Endothelial cell (in vitro differentiated cells): Measurements from ENCODE around the gene F11R. TPM values are rescaled to one million over a fixed set of nuclear protein-coding genes. Genes with fewer than 3 reads are reported as not detected.
A peak's percentile ranks its signal among the peaks of the same experiment; 100 is the strongest.
"Not testable (repeated sequence)": the region's sequence is repeated elsewhere in the genome, so short reads cannot be mapped to it uniquely, and the experiment has no call there.

Source experiments
- DNase-seq: peaks from one replicate; pipeline ENCODE4 v3.0.0; 2021; ENCODE audit warnings: low spot score
- H3K27ac Mint-ChIP-seq: one replicate; pipeline ENCODE4 v1.8.0; 2021; ENCODE audit warnings: mixed read lengths, inconsistent platforms; ENCODE audit not compliant: unreplicated experiment
- H3K27me3 Mint-ChIP-seq: one replicate; pipeline ENCODE4 v1.8.0; 2021; ENCODE audit warnings: mild to moderate bottlenecking, moderate library complexity, mixed read lengths, inconsistent platforms; ENCODE audit not compliant: unreplicated experiment
- H3K36me3 Mint-ChIP-seq: one replicate; pipeline ENCODE4 v1.8.0; 2021; ENCODE audit warnings: mild to moderate bottlenecking, low read depth, mixed read lengths, inconsistent platforms; ENCODE audit not compliant: unreplicated experiment
- H3K4me1 Mint-ChIP-seq: one replicate; pipeline ENCODE4 v1.8.0; 2021; ENCODE audit warnings: mild to moderate bottlenecking, mixed read lengths, inconsistent platforms; ENCODE audit not compliant: unreplicated experiment
- H3K4me3 Mint-ChIP-seq: one replicate; pipeline ENCODE4 v1.8.0; 2021; ENCODE audit warnings: mild to moderate bottlenecking, mixed read lengths, inconsistent platforms; ENCODE audit not compliant: unreplicated experiment
- H3K9me3 Mint-ChIP-seq: one replicate; pipeline ENCODE4 v1.8.0; 2021; ENCODE audit warnings: mixed read lengths, inconsistent platforms; ENCODE audit not compliant: unreplicated experiment
- total RNA-seq: library from RNA; stranded (reverse); fragmentation: NEBNext Ultra II Directional; extraction: Animal tissue kit (Norgen Biotek cat#: 25700); gene quantifications from one replicate; pipeline ENCODE4 v1.2.1, GENCODE V29; 2021; ENCODE audit not compliant: unreplicated experiment
- TF ChIP-seq, protein P1 (sequence below): fragments of 200-600 bp; sonication (generic); IDR thresholded peaks from one replicate; pipeline ENCODE4 v1.5.0; 2021; ENCODE audit warnings: antibody characterized with exemption; ENCODE audit not compliant: unreplicated experiment

Gene F11R
- total RNA-seq, 1 donor from 2014 or later, result 361 TPM

- peaks cover 1% of the 10 kb centered on the region for H3K27me3 Mint-ChIP-seq
- TF ChIP-seq, protein P1, sequence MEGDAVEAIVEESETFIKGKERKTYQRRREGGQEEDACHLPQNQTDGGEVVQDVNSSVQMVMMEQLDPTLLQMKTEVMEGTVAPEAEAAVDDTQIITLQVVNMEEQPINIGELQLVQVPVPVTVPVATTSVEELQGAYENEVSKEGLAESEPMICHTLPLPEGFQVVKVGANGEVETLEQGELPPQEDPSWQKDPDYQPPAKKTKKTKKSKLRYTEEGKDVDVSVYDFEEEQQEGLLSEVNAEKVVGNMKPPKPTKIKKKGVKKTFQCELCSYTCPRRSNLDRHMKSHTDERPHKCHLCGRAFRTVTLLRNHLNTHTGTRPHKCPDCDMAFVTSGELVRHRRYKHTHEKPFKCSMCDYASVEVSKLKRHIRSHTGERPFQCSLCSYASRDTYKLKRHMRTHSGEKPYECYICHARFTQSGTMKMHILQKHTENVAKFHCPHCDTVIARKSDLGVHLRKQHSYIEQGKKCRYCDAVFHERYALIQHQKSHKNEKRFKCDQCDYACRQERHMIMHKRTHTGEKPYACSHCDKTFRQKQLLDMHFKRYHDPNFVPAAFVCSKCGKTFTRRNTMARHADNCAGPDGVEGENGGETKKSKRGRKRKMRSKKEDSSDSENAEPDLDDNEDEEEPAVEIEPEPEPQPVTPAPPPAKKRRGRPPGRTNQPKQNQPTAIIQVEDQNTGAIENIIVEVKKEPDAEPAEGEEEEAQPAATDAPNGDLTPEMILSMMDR, result no peak
- no peak for DNase-seq
- H3K36me3 Mint-ChIP-seq, result peaks cover 2% of the 10 kb centered on the region
- H3K27ac Mint-ChIP-seq, result no peak overlapping the region
- no peaks in the 10 kb centered on the region for H3K4me1 Mint-ChIP-seq
- no peak overlapping the region for H3K4me3 Mint-ChIP-seq
- H3K9me3 Mint-ChIP-seq, result no peaks in the 10 kb centered on the region
Measured at GRCh38 chr1:161033751-161034150, 12.8 kb upstream of the F11R start.

GRCh38 chr1:161032409-161032808 is 11.5 kb upstream of the F11R start:
- Mint-ChIP-seq H3K9me3 (no peaks in the 10 kb centered on the region), H3K27ac (no peak overlapping the region), H3K4me3 (no peak overlapping the region), H3K27me3 (peaks cover 4% of the 10 kb centered on the region), H3K36me3 (peaks cover 10% of the 10 kb centered on the region), H3K4me1 (no peaks in the 10 kb centered on the region)
- TF ChIP-seq, protein P1, result no peak
- no peak for DNase-seq

- Mint-ChIP-seq H3K27me3 (peaks cover 4% of the 10 kb centered on the region), H3K4me3 (no peak overlapping the region), H3K4me1 (no peaks in the 10 kb centered on the region), H3K27ac (no peak overlapping the region), H3K9me3 (no peaks in the 10 kb centered on the region), H3K36me3 (peaks cover 10% of the 10 kb centered on the region)
- TF ChIP-seq, protein P1, result no peak
- DNase-seq, result no peak
Measured at GRCh38 chr1:161031874-161032273, 10.9 kb upstream of the F11R start.

- H3K27me3 Mint-ChIP-seq, DNase-seq, H3K9me3 Mint-ChIP-seq, H3K27ac Mint-ChIP-seq, H3K4me3 Mint-ChIP-seq, H3K36me3 Mint-ChIP-seq, H3K4me1 Mint-ChIP-seq: not testable (repeated sequence)
Measured at GRCh38 chr1:161029466-161029865, 8.5 kb upstream of the F11R start.

DNA sequence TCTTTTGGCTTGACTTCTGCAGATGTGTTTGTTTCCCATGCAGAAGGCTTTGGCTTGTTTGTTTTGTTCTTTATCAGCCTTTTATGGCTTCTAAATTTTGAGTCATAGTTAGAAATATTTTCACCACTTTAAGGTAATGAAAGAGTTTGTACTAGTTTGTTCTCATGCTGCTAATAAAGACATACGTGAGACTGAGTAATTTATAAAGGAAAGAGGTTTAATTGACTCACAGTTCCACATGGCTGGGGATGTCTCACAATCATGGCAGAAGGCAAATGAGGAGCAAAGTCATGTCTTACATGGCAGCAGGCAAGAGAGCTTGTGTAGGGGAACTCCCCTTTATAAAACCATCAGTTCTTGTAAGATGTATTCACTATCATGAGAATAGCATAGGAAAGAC is 6.0 kb upstream of the F11R start:
- H3K27ac Mint-ChIP-seq, H3K27me3 Mint-ChIP-seq, H3K4me1 Mint-ChIP-seq, H3K36me3 Mint-ChIP-seq, H3K4me3 Mint-ChIP-seq, DNase-seq, H3K9me3 Mint-ChIP-seq: not testable (repeated sequence)

DNA sequence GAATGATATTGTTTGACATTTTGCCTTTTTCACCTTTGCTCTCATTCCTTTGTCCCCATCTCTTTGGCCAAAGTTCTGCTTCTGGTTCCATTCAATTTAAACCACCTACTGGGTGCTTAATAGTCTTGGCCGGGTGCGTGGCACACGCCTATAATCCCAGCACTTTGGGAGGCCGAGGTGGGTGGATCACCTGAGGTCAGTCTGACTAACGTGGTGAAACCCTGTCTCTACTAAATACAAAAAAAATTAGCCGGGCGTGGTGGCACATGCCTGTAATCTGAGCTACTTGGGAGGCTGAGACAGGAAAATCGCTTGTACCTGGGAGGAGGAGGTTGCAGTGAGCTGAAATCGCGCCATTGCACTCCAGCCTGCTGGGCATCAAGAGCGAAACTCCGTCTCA is 1.5 kb upstream of the F11R start:
- Mint-ChIP-seq H3K4me3 (peak overlapping the region; percentile 99), H3K27ac (peak overlapping the region; percentile 22), H3K27me3 (peaks cover 13% of the 10 kb centered on the region), H3K36me3 (peaks cover 19% of the 10 kb centered on the region), H3K4me1 (peaks cover 42% of the 10 kb centered on the region)
- DNase-seq, H3K9me3 Mint-ChIP-seq: not testable (repeated sequence)

GRCh38 chr1:161021970-161022353 is 1.0 kb upstream of the F11R start:
- H3K4me1 Mint-ChIP-seq, result peaks cover 46% of the 10 kb centered on the region
- no peak for DNase-seq

More at GRCh38 chr1:161021970-161022353, 1.0 kb upstream of the F11R start:
- TF ChIP-seq, protein P1, result no peak
- H3K36me3 Mint-ChIP-seq, result peaks cover 21% of the 10 kb centered on the region
- peak overlapping the region; percentile 99 for H3K27ac Mint-ChIP-seq
- H3K27me3 Mint-ChIP-seq, result peaks cover 13% of the 10 kb centered on the region
- H3K4me3 Mint-ChIP-seq, result peak overlapping the region; percentile 99
- H3K9me3 Mint-ChIP-seq, result no peaks in the 10 kb centered on the region
